ELR (cell line): ENCODE measurements around the gene PMS2.
"Not testable (repeated sequence)": the region's sequence is repeated elsewhere in the genome, so short reads cannot be mapped to it uniquely, and the experiment has no call there.

Source experiments
- DNase-seq: peaks from one replicate; pipeline ENCODE4 v3.0.0-alpha.2; 2015; ENCODE audit warnings: low read depth

PMS2 gene

GRCh38 chr7:6012355-6013104 lies 3.7 kb upstream of the PMS2 start:
- DNase-seq = no peak

- DNase-seq = no peak
Observed at GRCh38 chr7:6011541-6011940, 2.7 kb upstream of the PMS2 start.

- DNase-seq = not testable (repeated sequence)
Observed at GRCh38 chr7:6010370-6010769, 1.5 kb upstream of the PMS2 start.

- DNase-seq = peak; percentile 27
Observed at GRCh38 chr7:6007835-6008590, 836 bp downstream of the PMS2 start.

GRCh38 chr7:6007386-6007785 lies 1.5 kb downstream of the PMS2 start:
- DNase-seq = no peak

- DNase-seq = peak; percentile 80
Observed at GRCh38 chr7:5997210-5997808, 11.5 kb downstream of the PMS2 start.

- not testable (repeated sequence) for DNase-seq
Observed at GRCh38 chr7:5987061-5987460, 21.8 kb downstream of the PMS2 start.

- not testable (repeated sequence) for DNase-seq
Observed at GRCh38 chr7:5979680-5980314, 29.1 kb downstream of the PMS2 start.

- DNase-seq = not testable (repeated sequence)
Observed at GRCh38 chr7:5973580-5973979, 35.3 kb downstream of the PMS2 start.

GRCh38 chr7:5970347-5970911 lies 38.4 kb downstream of the PMS2 start, which contains the start of gene RSPH10B:
Gene RSPH10B (minus strand): TSS chr7:5970689. CDS start chr7:5967116, 3,573 bp downstream.
- DNase-seq = not testable (repeated sequence)

- not testable (repeated sequence) for DNase-seq
Observed at GRCh38 chr7:5963810-5964209, 45.0 kb downstream of the PMS2 start.

GRCh38 chr7:5963205-5963604 lies 45.6 kb downstream of the PMS2 start:
- not testable (repeated sequence) for DNase-seq

- not testable (repeated sequence) for DNase-seq
Observed at GRCh38 chr7:5934945-5935450, 73.9 kb downstream of the PMS2 start.

GRCh38 chr7:5931905-5932644 lies 76.8 kb downstream of the PMS2 start:
- DNase-seq = peak; percentile 13

- DNase-seq = not testable (repeated sequence)
Observed at GRCh38 chr7:5931250-5931649, 77.6 kb downstream of the PMS2 start.

- DNase-seq = not testable (repeated sequence)
Observed at GRCh38 chr7:5930290-5930689, 78.6 kb downstream of the PMS2 start.

GRCh38 chr7:5926263-5926870 lies 82.5 kb downstream of the PMS2 start:
- DNase-seq = not testable (repeated sequence)

GRCh38 chr7:5924630-5925029 lies 84.2 kb downstream of the PMS2 start:
- not testable (repeated sequence) for DNase-seq

- not testable (repeated sequence) for DNase-seq
Observed at GRCh38 chr7:5924180-5924579, 84.7 kb downstream of the PMS2 start.
